ENCODE measurements around the gene EPB42. TPM values are rescaled to one million over a fixed set of nuclear protein-coding genes. Genes with fewer than 3 reads are reported as not detected.

The EPB42 gene
- total RNA-seq, 1 experiment from 2014 or later: not detected

DNA sequence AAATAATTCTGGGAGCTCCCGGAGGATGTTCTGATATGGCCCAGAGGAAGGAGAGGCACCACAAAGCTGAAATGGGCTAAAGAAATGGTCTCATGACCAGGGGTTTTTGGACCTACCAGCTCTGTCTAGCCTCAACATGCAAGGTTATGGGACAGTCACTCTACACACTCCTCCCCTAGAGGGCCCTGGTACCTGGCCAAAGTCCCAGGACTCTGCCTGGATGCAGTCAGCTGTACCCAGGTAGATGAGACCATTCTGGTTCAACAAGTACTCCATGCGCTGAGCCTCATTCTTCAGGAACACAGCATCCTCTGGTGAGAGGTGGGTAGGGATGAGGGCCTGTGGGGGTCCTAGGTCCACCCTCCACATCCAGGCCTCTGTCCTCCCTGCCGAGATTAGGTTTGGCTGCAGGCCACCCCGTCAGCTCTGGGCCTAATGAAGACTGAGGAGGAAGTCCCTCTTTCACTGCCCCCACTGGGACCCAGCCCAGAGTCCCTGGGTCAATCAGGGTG, 9.5 kb downstream of the EPB42 start:
- Histone ChIP-seq H2BK120ac (ENCODE audit: low read depth, low read length, poor library complexity, severe bottlenecking) (no peak overlapping the region), H3K79me2 (ENCODE audit: insufficient read depth, low read length) (no peaks in the 10 kb centered on the region), H3K23ac (ENCODE audit: insufficient read length, low read depth, low read length) (no peak overlapping the region), H3K9ac (ENCODE audit: extremely low read depth, insufficient read length, low read length) (no peak overlapping the region), H2BK5ac (ENCODE audit: insufficient read length, low read length) (no peak overlapping the region), H3K23me2 (ENCODE audit: insufficient read length, low read depth, low read length, poor library complexity, severe bottlenecking) (no peaks in the 10 kb centered on the region), H2BK15ac (ENCODE audit: low read depth, low read length) (no peak overlapping the region), H3K4me1 (ENCODE audit: insufficient read depth, low read length) (no peaks in the 10 kb centered on the region), H2BK20ac (ENCODE audit: low read depth, low read length, poor library complexity, severe bottlenecking) (no peak overlapping the region), H3K4me2 (ENCODE audit: insufficient read depth, insufficient read length, low read length) (no peak overlapping the region), H3K9me3 (ENCODE audit: control insufficient read depth, low read depth, low read length) (no peaks in the 10 kb centered on the region), H3K56ac (ENCODE audit: insufficient read length, low read depth, low read length) (no peak overlapping the region), H2AFZ (ENCODE audit: low read length) (no peak overlapping the region), H3K79me1 (ENCODE audit: insufficient read depth, low read depth, low read length, poor library complexity, severe bottlenecking) (no peaks in the 10 kb centered on the region), H3K27me3 (ENCODE audit: insufficient read depth, low read length) (no peaks in the 10 kb centered on the region), H4K8ac (replicated peaks; ENCODE audit: insufficient read length, low read depth, low read length) (no peak overlapping the region), H2BK12ac (ENCODE audit: insufficient read length, low read depth, low read length) (no peak overlapping the region), H4K5ac (ENCODE audit: insufficient read length, low read depth, low read length) (no peak overlapping the region), H3K4ac (ENCODE audit: low read depth, low read length) (no peak overlapping the region), H3K27ac (ENCODE audit: insufficient read length, low read depth, low read length) (no peak overlapping the region), H3T11ph (ENCODE audit: low read length) (no peak overlapping the region), H4K20me1 (ENCODE audit: control insufficient read depth, insufficient read depth, insufficient read length) (no peaks in the 10 kb centered on the region), H2AK5ac (ENCODE audit: insufficient read length, low read length) (no peak overlapping the region), H3K14ac (ENCODE audit: insufficient read depth, low read length) (no peak overlapping the region), H3K18ac (ENCODE audit: insufficient read length, low read depth, low read length) (no peak overlapping the region), H4K91ac (ENCODE audit: insufficient read length, low read depth, low read length) (no peak overlapping the region)
- no peak for DNase-seq
- Mint-ChIP-seq H3K9me3 (no peaks in the 10 kb centered on the region), H3K27me3 (ENCODE audit: low read depth) (peaks cover 11% of the 10 kb centered on the region), H3K4me3 (no peak overlapping the region), H3K4me1 (peaks cover 9 to 10% of the 10 kb centered on the region in 2 experiments), H3K27ac (no peak overlapping the region), H3K36me3 (ENCODE audit: insufficient read depth in 1 of 3, low read depth in 3 of 3) (no peaks in the 10 kb centered on the region)
- WGBS (ENCODE audit: extremely low coverage, insufficient read length, low lambda C conversion rate): no CpG with 5 or more reads among the region's 4 CpGs
- TF ChIP-seq, protein P1, sequence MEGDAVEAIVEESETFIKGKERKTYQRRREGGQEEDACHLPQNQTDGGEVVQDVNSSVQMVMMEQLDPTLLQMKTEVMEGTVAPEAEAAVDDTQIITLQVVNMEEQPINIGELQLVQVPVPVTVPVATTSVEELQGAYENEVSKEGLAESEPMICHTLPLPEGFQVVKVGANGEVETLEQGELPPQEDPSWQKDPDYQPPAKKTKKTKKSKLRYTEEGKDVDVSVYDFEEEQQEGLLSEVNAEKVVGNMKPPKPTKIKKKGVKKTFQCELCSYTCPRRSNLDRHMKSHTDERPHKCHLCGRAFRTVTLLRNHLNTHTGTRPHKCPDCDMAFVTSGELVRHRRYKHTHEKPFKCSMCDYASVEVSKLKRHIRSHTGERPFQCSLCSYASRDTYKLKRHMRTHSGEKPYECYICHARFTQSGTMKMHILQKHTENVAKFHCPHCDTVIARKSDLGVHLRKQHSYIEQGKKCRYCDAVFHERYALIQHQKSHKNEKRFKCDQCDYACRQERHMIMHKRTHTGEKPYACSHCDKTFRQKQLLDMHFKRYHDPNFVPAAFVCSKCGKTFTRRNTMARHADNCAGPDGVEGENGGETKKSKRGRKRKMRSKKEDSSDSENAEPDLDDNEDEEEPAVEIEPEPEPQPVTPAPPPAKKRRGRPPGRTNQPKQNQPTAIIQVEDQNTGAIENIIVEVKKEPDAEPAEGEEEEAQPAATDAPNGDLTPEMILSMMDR (conservative IDR thresholded peaks at IDR 0.05): no peak
